Subcutaneous adipose tissue (tissue), 4 donors: ENCODE data around the gene ZNF606. TPM values are rescaled to one million over a fixed set of nuclear protein-coding genes. Genes with fewer than 3 reads are reported as not detected.

Source experiments
- total RNA-seq, 4 donors: library from RNA; depleted of rRNA; stranded (reverse); fragments of >200 nt; gene quantifications; one replicate each; pipeline ENCODE4 v1.1.0, GENCODE V29; 2016

ZNF606 gene
- total RNA-seq, 4 donors from 2014 or later: 10.0 to 41.6 (median 13.9) TPM

Other genes with a start within 250 kb of the ZNF606 start
- 10 to 100 TPM; 17.8 to 22.5 (median 20.9) TPM for gene ZNF586, start 233.1 kb downstream of the ZNF606 start, total RNA-seq
- 10 to 100 TPM in 1 of 4 donors, 1 to 10 TPM in 3; 3.9 to 10.4 (median 5.4) TPM for gene ZNF552, start 187.9 kb downstream of the ZNF606 start, total RNA-seq
- gene ZNF587B, start 172.5 kb downstream of the ZNF606 start, total RNA-seq: 10 to 100 TPM; 10.0 to 17.5 (median 12.3) TPM
- 10 to 100 TPM; 14.5 to 30.5 (median 19.9) TPM for gene ZNF587, start 153.0 kb downstream of the ZNF606 start, total RNA-seq
- gene ZNF814, start 113.8 kb downstream of the ZNF606 start, total RNA-seq: 1 to 10 TPM; 6.8 to 9.0 (median 8.7) TPM
- gene ZNF417, start 86.2 kb downstream of the ZNF606 start, total RNA-seq: 10 to 100 TPM; 13.9 to 19.2 (median 15.0) TPM
- 1 to 10 TPM; 2.5 to 5.1 (median 4.3) TPM for gene ZNF418, start 67.4 kb downstream of the ZNF606 start, total RNA-seq
- 1 to 10 TPM; 3.1 to 7.0 (median 4.9) TPM for gene ZNF256, start 55.1 kb downstream of the ZNF606 start, total RNA-seq
- gene C19orf18, start 28.3 kb downstream of the ZNF606 start, total RNA-seq: under 1 TPM in 1 of 4 donors, not detected in 3; 0.68 TPM
- not detected for gene ZSCAN1, start 31.2 kb upstream of the ZNF606 start, total RNA-seq
- 1 to 10 TPM; 1.1 to 6.2 (median 3.4) TPM for gene ZNF135, start 56.5 kb upstream of the ZNF606 start, total RNA-seq
- gene ZSCAN18, start 95.4 kb upstream of the ZNF606 start, total RNA-seq: 10 to 100 TPM; 16.6 to 34.1 (median 23.3) TPM
- 1 to 10 TPM; 7.5 to 8.3 (median 7.9) TPM for gene ZNF329, start 148.0 kb upstream of the ZNF606 start, total RNA-seq
- 10 to 100 TPM; 17.0 to 25.5 (median 20.3) TPM for gene ZNF274, start 180.2 kb upstream of the ZNF606 start, total RNA-seq
- 10 to 100 TPM in 3 of 4 donors, 1 to 10 TPM in 1; 8.7 to 19.6 (median 13.9) TPM for gene ZNF544, start 226.1 kb upstream of the ZNF606 start, total RNA-seq